ENCODE measurements around the gene CPPED1.
A peak's percentile ranks its signal among the peaks of the same experiment; 100 is the strongest.

CPPED1 gene

GRCh38 chr16:12780467-12780866, 23.2 kb downstream of the CPPED1 start:
- DNase-seq (ENCODE audit: low read depth) = no peak
- H3K4me3 ChIP-seq (ENCODE audit: low read depth, low read length) = no peak overlapping the region
- no peak for TF ChIP-seq CTCF (conservative IDR thresholded peaks at IDR 0.05; ENCODE audit: low read depth, low read length)

- no peak for TF ChIP-seq CTCF (conservative IDR thresholded peaks at IDR 0.05; ENCODE audit: low read depth, low read length)
- H3K4me3 ChIP-seq (ENCODE audit: low read depth, low read length) = no peak overlapping the region
- no peak for DNase-seq (ENCODE audit: low read depth)
These were observed 25.0 kb downstream of the CPPED1 start for GRCh38 chr16:12778726-12779125.

GRCh38 chr16:12775656-12776236, 27.9 kb downstream of the CPPED1 start:
- no peak for TF ChIP-seq CTCF (conservative IDR thresholded peaks at IDR 0.05; ENCODE audit: low read depth, low read length)
- DNase-seq (ENCODE audit: low read depth) = no peak
- H3K4me3 ChIP-seq (ENCODE audit: low read depth, low read length) = no peak overlapping the region

- no peak for DNase-seq (ENCODE audit: low read depth)
- TF ChIP-seq CTCF (conservative IDR thresholded peaks at IDR 0.05; ENCODE audit: low read depth, low read length) = no peak
- no peak overlapping the region for H3K4me3 ChIP-seq (ENCODE audit: low read depth, low read length)
These were observed 30.5 kb downstream of the CPPED1 start for GRCh38 chr16:12773221-12773620.

GRCh38 chr16:12771341-12771798, 32.3 kb downstream of the CPPED1 start:
- TF ChIP-seq CTCF (conservative IDR thresholded peaks at IDR 0.05; ENCODE audit: low read depth, low read length) = no peak
- H3K4me3 ChIP-seq (ENCODE audit: low read depth, low read length) = no peak overlapping the region
- peak; percentile 21 for DNase-seq (ENCODE audit: low read depth)

- H3K4me3 ChIP-seq (ENCODE audit: low read depth, low read length) = no peak overlapping the region
- no peak for DNase-seq (ENCODE audit: low read depth)
- no peak for TF ChIP-seq CTCF (conservative IDR thresholded peaks at IDR 0.05; ENCODE audit: low read depth, low read length)
These were observed 34.2 kb downstream of the CPPED1 start for GRCh38 chr16:12769525-12769924.

GRCh38 chr16:12767897-12768296, 35.8 kb downstream of the CPPED1 start:
- TF ChIP-seq CTCF (conservative IDR thresholded peaks at IDR 0.05; ENCODE audit: low read depth, low read length) = no peak
- peak; percentile 59 for DNase-seq (ENCODE audit: low read depth)
- H3K4me3 ChIP-seq (ENCODE audit: low read depth, low read length) = no peak overlapping the region
